Measurements from ENCODE around the gene IFNL2. TPM values are rescaled to one million over a fixed set of nuclear protein-coding genes. Genes with fewer than 3 reads are reported as not detected.

IFNL2 gene
- total and polyA plus RNA-seq, 9 of the 15 experiments (the other 6 are each of a cell fraction or from before 2014, with no cell fraction given) = not detected

- in situ Hi-C loops (cut with MboI) = no loop called here
- no peak for FAIRE-seq
- DNase-seq (ENCODE audit: extremely low read depth in 1 of 4, low spot score in 3 of 4) = no peak
Measured at GRCh38 chr19:39276740-39277139, 8.5 kb downstream of the IFNL2 start.

GRCh38 chr19:39277598-39277997 lies 9.4 kb downstream of the IFNL2 start:
- ChIA-PET CTCF (ENCODE audit: low intra/inter-chr PET ratio) (no interaction called here), POLR2A (interaction anchor here (0.9 to 1.1 kb wide), 2 partner anchors 16 to 70 kb away, joined by 4 read pairs; no protein-coding TSS in a partner anchor)
- Histone ChIP-seq H3K9me1 (ENCODE audit: control insufficient read depth, insufficient read depth, low read length) (no peaks in the 10 kb centered on the region), H3K9ac (ENCODE audit: insufficient read depth in 1 of 2, low read depth in 2 of 2, low read length in 2 of 2) (no peak overlapping the region), H3K9me3 (replicated peaks; ENCODE audit: control insufficient read depth, insufficient read depth, low read depth, low read length) (no peaks in the 10 kb centered on the region), H3K4me2 (ENCODE audit: insufficient read depth, low read length) (no peak overlapping the region), H3K27ac (ENCODE audit: extremely low read depth, low read depth, low read length) (no peak overlapping the region), H2AFZ (ENCODE audit: low read depth, low read length) (peak overlapping the region; percentile 9; the same call in 1 of the 2 replicates), H3K79me2 (ENCODE audit: control insufficient read depth, insufficient read depth, low read length) (no peaks in the 10 kb centered on the region), H3K4me1 (replicated peaks in 1 of 2; ENCODE audit: control insufficient read depth in 2 of 2, insufficient read depth in 2 of 2, low read length in 2 of 2) (no peaks in the 10 kb centered on the region), H3K4me3 (no peak overlapping the region), H3K27me3 (ENCODE audit: control insufficient read depth in 2 of 2, insufficient read depth in 2 of 2, low read length in 2 of 2) (peaks cover 12 to 19% of the 10 kb centered on the region in 2 experiments; a peak in 2 of 5 replicates), H4K20me1 (replicated peaks; ENCODE audit: control insufficient read depth, insufficient read depth, low read length) (0 out of 2 replicates have a peak, but pooled peaks cover 4% of the 10 kb centered on the region), H3K36me3 (ENCODE audit: control insufficient read depth, insufficient read depth, low read length) (no peaks in the 10 kb centered on the region)
- in situ Hi-C loops (cut with MboI) (no loop called here), intact Hi-C loops (cut with micrococcal nuclease) (no loop called here)
- FAIRE-seq (no peak), ATAC-seq (no peak), DNase-seq (ENCODE audit: extremely low read depth in 1 of 4, low spot score in 3 of 4) (no peak)
- BruUV-seq (replicated peaks) = no TSS peak
- TF ChIP-seq MNT (conservative IDR thresholded peaks at IDR 0.05) (no peak), ZNF584 (CRISPR knock-in tag; IDR thresholded peaks at IDR 0.05; ENCODE audit: low read depth) (no peak), KLF10 (CRISPR knock-in tag; IDR thresholded peaks at IDR 0.05) (no peak), ZC3H8 (IDR thresholded peaks at IDR 0.05) (no peak), ARID3B (CRISPR knock-in tag; IDR thresholded peaks at IDR 0.05; ENCODE audit: borderline replicate concordance) (no peak), POLR3G (IDR thresholded peaks at IDR 0.05; ENCODE audit: extremely low read depth, insufficient read length, insufficient replicate concordance) (no peak), NFYB (IDR thresholded peaks at IDR 0.05; ENCODE audit: extremely low read depth, insufficient read length) (no peak), PPARD (CRISPR knock-in tag; IDR thresholded peaks at IDR 0.05) (no peak)
- 18% methylated on average over 7 of the region's 7 CpGs for WGBS (ENCODE audit: insufficient coverage, low coverage, missing lambda C conversion rate)

More at GRCh38 chr19:39276740-39277139, 8.5 kb downstream of the IFNL2 start:
- H3K9ac ChIP-seq (ENCODE audit: insufficient read depth in 1 of 2, low read depth in 2 of 2, low read length in 2 of 2) = no peak overlapping the region
- H3K4me1 ChIP-seq (replicated peaks in 1 of 2; ENCODE audit: control insufficient read depth in 2 of 2, insufficient read depth in 2 of 2, low read length in 2 of 2) = no peaks in the 10 kb centered on the region; a peak in 1 of 5 replicates
- H2AFZ ChIP-seq (ENCODE audit: low read depth, low read length) = no peak overlapping the region
- TF ChIP-seq NFYB (IDR thresholded peaks at IDR 0.05; ENCODE audit: extremely low read depth, insufficient read length) = no peak
- 0 out of 2 replicates have a peak, but pooled peaks have one; percentile 4 for TF ChIP-seq ZNF121 (CRISPR knock-in tag; conservative IDR thresholded peaks at IDR 0.05)
- no peaks in the 10 kb centered on the region for H3K79me2 ChIP-seq (ENCODE audit: control insufficient read depth, insufficient read depth, low read length)
- WGBS (ENCODE audit: insufficient coverage, low coverage, missing lambda C conversion rate) = 19% methylated on average over 5 of the region's 5 CpGs
- no peaks in the 10 kb centered on the region for H3K9me3 ChIP-seq (replicated peaks; ENCODE audit: control insufficient read depth, insufficient read depth, low read depth, low read length)
- H3K4me3 ChIP-seq = no peak overlapping the region
- ATAC-seq = no peak
- ChIA-PET CTCF (ENCODE audit: low intra/inter-chr PET ratio) (no interaction called here), POLR2A (interaction anchor here (1.1 kb wide), 1 partner anchor 17 kb away, joined by 4 read pairs; no protein-coding TSS in a partner anchor)
- H3K27ac ChIP-seq (ENCODE audit: extremely low read depth, low read depth, low read length) = no peak overlapping the region
- no TSS peak for BruUV-seq (replicated peaks)
- no peaks in the 10 kb centered on the region for H3K36me3 ChIP-seq (ENCODE audit: control insufficient read depth, insufficient read depth, low read length)
- peaks cover 12 to 19% of the 10 kb centered on the region in 2 experiments; a peak in 2 of 5 replicates for H3K27me3 ChIP-seq (ENCODE audit: control insufficient read depth in 2 of 2, insufficient read depth in 2 of 2, low read length in 2 of 2)
- intact Hi-C loops (cut with micrococcal nuclease) = no loop called here
- no peak overlapping the region for H3K4me2 ChIP-seq (ENCODE audit: insufficient read depth, low read length)
- H4K20me1 ChIP-seq (replicated peaks; ENCODE audit: control insufficient read depth, insufficient read depth, low read length) = 0 out of 2 replicates have a peak, but pooled peaks cover 4% of the 10 kb centered on the region
- no peaks in the 10 kb centered on the region for H3K9me1 ChIP-seq (ENCODE audit: control insufficient read depth, insufficient read depth, low read length)

Measured in K562 (cell line).